Subcutaneous adipose tissue (tissue), 4 donors: ENCODE results near the gene PGBD1. TPM values are rescaled to one million over a fixed set of nuclear protein-coding genes. Genes with fewer than 3 reads are reported as not detected.

Experiments used
- CTCF ChIP-seq: fragments of 450-650 bp; IDR thresholded peaks from one replicate; pipeline ENCODE4 v1.5.1; 2016; ENCODE audit warnings: low read depth, mild to moderate bottlenecking, control low read depth, antibody characterized with exemption, moderate library complexity
- total RNA-seq, 4 donors: library from RNA; depleted of rRNA; stranded (reverse); fragments of >200 nt; gene quantifications; one replicate each; pipeline ENCODE4 v1.1.0, GENCODE V29; 2016

The PGBD1 gene
- total RNA-seq, 4 donors from 2014 or later, result 2.1 to 5.3 (median 3.7) TPM

DNA sequence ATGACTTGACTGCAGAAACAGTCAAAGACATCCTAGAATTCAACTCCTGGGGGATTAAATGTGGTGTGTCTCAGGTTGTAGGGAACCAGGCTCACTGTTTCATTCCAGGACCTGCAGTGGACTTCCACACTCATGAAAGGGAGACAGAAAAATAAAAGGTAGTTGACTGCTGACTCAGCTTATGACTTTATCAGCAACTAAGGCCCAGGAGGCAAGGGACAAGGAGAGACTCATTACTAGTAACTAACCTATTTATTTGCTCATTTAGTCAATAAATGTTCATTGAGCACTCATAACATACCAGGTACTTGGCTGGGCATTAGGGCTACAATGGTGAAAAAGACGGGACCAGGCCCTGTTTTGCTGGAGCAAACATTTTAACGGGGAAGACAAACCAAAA is 51.7 kb downstream of the PGBD1 start:
- no peak for TF ChIP-seq CTCF

- no peak for TF ChIP-seq CTCF
Measured at GRCh38 chr6:28333599-28334018, 52.2 kb downstream of the PGBD1 start.

- no peak for TF ChIP-seq CTCF
Measured at GRCh38 chr6:28334286-28335039, 53.1 kb downstream of the PGBD1 start.

- TF ChIP-seq CTCF, result no peak
Measured at GRCh38 chr6:28335040-28335563, 53.7 kb downstream of the PGBD1 start.

GRCh38 chr6:28335564-28336283 is 54.4 kb downstream of the PGBD1 start, which contains the start of gene ZSCAN31:
ZSCAN31 (minus strand) TSS chr6:28336148; CDS start chr6:28329683, 6,465 bp downstream.
- TF ChIP-seq CTCF, result no peak

GRCh38 chr6:28336284-28337120 is 55.1 kb downstream of the PGBD1 start:
- TF ChIP-seq CTCF, result no peak
